ENCODE results near the gene ROPN1B. TPM values are rescaled to one million over a fixed set of nuclear protein-coding genes. Genes with fewer than 3 reads are reported as not detected.
"Not testable (repeated sequence)": the region's sequence is repeated elsewhere in the genome, so short reads cannot be mapped to it uniquely, and the experiment has no call there.

Gene ROPN1B
- total RNA-seq: 4.6 TPM
- long read RNA-seq, partial matches to known transcripts: 1 of 4 reads
- long read RNA-seq, other reads (novel, unspliced or antisense): 0 of 4 reads

DNA sequence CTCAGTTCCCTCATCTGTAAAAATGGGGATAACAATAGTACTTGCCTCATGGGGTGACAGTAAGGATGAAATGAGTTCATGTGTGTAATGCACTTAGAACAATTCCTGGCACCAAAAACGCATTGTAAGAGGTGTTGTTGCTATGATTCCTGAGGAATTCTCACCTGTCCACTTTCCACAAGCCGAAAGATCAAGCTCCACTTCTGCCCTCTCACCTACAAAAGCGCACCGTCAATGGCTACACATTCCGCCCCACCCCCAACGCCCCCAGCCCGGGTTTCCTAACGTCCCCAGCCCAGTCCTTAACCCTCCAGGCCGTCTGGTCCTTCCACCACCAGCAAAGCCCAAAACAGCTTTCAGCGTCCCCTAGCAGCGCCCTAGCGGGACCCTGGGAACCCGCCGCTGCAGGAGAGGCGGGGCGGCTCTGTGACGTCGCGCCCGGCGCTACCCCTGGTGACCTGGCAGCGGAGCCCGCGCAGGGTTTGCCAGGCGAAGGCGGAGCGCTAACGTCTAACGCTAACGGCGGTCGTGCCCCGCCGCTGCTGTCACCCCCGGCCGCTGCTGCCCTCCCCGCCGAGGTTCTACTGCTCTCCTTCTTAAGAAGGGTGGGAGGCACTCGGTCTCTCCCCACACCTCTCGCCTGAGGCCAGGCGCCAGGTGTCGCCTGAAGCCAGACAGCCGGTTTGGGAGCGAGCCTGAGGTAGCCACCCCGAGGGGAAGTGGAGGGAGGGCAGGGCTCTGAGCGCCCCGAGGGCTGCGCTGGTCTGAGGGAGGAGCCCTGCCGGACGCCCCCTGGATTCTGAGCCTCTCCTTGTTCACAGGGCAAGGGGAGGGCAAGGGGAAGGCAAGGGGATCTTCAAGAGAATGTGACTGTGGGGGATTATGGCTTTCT lies at the start of gene ROPN1B:
TSS of gene ROPN1B (plus strand) at position 478 of the 892 bp plus-strand sequence. CDS start 2,877 bp downstream, outside the sequence.
- DNase-seq; intact Hi-C loops (cut with DNase I): not testable (repeated sequence)
- peak; percentile 92 for ATAC-seq (ENCODE audit: poor library complexity)

DNA sequence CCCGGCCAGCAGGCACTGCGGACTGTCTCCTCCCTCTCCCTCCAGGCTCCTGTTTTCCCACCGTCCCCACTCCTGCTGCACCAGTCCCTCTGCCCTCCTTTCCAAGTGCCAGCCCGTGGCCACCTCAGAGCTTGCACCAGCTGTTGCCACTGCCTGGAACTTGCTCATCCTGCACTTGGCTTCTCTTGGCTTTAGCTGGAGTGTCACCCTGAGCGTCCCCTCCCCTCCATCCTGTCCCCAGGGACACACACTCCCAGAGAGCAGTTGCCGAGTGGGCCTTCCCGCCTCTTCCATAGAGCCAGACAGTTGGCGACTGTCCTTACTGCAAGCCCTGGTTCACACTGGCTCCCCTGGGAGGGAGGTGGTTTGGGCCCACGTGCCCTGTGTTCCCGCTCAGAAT lies 48.8 kb upstream of the ROPN1B start:
- DNase-seq; ATAC-seq (ENCODE audit: poor library complexity); intact Hi-C loops (cut with DNase I): not testable (repeated sequence)

DNA sequence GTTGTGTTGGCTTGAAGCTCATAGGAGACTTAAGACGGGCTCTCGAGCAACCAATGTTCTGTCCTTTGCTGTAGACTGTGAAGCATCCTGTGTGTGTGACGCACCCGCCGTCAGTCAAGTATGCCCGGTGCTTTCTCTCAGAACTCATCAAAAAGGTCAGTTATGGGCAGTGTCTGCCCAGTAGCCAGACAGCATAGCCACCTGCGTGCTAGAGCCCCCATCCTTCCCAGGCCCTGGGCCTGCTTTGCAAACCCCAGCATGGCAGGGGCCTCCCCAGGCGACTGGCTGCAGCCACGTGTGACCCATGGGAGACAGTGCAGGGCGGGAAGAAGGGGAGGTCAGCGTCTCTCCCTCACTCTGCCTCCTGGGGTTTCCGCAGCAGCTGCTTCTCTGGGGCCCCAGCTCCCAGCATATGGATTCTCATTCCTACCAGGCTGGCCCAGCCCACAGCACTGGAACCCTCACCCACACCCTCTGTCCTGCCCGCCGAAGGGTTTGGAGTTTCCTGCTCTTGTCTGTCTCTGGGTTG lies 48.2 kb upstream of the ROPN1B start:
- DNase-seq; ATAC-seq (ENCODE audit: poor library complexity); intact Hi-C loops (cut with DNase I): not testable (repeated sequence)

DNA sequence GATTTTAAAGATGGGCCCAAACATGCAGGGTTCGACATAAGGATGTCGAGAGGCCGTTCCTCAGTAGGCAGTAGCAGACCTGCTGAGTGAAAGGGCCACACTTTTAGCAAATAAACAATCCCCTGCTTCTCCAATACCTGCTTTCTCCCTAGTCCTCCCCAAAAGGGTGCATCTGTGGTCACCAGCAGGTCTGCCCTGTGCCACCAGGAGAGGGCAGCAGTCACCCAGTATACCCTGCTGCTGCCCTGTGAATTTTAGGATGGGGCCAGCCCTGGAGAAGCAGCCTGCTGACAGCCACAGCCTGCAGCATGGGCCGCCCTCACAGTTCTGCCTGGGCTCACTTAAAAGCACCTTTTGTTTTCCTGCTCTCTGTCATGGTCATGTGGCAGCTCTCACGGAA lies 47.3 kb upstream of the ROPN1B start:
- intact Hi-C loops (cut with DNase I); ATAC-seq (ENCODE audit: poor library complexity): not testable (repeated sequence)
- peak; percentile 61 for DNase-seq

DNA sequence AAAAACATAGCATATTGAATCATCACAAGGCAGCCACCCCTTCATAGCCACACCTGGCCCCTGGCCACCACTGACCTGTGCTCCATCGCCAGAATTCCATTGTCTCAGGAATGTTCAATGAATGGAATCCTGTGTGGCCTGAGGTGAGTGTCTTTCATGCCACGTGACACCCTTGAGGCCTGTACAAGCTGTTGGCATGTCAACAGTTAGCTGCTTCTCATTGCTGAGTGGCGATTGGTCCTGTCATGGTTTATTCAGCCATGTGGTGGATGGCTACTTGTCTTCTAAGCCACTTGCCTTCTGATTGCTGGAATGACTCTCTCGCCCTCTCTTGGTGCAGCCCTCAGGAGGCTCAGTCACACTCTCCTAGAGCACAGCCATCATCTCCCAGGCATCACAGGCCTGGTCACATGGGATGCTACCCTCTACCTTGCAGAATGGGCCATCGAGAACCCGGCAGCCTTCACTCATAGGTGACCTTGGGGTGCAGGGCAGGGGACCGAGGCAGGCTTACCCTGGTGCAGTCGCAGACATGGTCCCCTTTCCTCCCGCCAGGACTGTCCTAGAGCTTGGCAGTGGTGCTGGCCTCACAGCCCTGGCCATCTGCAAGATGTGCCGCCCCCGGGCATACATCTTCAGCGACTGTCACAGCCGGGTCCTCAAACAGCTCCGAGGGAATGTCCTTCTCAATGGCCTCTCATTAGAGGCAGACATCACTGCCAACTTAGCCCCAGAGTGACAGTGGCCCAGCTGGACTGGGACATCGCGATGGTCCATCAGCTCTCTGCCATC lies 45.5 kb upstream of the ROPN1B start:
- ATAC-seq (ENCODE audit: poor library complexity); intact Hi-C loops (cut with DNase I); DNase-seq: not testable (repeated sequence)

- intact Hi-C loops (cut with DNase I); ATAC-seq (ENCODE audit: poor library complexity); DNase-seq: not testable (repeated sequence)
Measured at GRCh38 chr3:125924276-125924675, 44.7 kb upstream of the ROPN1B start.

DNA sequence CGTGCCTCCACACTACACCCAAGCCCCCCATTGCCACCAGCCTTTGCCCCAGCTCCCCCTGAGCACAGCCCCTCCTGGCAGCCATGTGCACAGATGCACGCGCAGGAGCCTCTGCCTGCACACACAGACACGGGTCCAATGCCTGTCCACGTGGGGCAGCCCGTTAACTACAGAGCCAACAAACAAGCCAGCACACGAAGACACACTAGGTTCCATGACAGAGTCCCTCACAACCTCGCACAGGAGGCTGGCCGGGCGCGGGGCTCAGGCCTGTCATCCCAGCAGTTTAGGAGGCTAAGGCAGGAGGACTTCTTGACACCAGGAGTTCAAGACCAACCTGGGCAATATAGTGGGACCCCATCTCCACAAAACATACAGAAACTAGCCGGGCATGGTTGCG lies 43.3 kb upstream of the ROPN1B start:
- DNase-seq; ATAC-seq (ENCODE audit: poor library complexity); intact Hi-C loops (cut with DNase I): not testable (repeated sequence)

GRCh38 chr3:125928771-125929545 lies 40.0 kb upstream of the ROPN1B start:
- ATAC-seq (ENCODE audit: poor library complexity); intact Hi-C loops (cut with DNase I): not testable (repeated sequence)
- DNase-seq: peak; percentile 74

DNA sequence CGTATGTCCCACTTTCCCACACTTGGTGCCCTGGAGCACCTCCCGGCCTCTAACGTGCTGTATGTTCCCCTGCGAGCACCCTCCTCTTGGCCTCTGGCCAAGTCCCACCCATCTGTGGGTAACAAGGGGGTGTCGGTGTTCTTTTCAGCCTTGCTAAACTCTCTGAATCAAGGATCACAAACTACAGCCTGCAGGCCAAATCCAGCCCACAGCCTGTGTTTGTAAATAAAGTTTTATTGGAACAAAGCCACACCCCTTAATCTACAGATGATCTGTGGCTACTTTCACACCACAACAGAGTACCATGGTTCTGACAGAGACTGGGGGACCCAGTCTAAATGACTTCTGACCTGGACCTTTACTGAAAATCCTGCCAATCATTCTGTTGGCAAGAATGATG lies 39.2 kb upstream of the ROPN1B start:
- intact Hi-C loops (cut with DNase I); ATAC-seq (ENCODE audit: poor library complexity); DNase-seq: not testable (repeated sequence)

DNA sequence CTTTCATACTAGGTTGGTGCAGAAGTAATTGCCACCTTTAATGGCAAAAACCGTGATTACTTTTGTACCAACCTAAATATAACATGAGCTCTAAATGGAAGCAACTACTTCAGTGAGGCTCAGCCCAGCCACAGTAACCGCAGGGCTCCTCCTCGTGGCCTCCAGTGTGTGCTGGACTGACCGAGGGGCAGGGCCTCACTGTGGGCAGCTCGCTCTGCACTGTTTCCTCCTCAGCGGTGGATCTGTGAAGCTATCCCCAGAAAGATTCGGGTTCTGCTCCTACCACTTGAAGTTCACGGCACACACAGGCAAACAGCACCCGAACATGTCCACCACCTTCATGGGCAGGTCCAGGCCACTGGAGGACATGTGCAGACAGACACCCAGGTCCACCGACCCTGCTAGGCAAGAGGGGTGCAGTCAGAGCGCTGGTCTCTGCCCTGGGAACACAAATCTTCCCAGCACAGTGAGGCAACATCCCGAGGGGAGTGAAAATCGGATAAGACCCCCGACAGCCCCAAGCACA lies 37.6 kb upstream of the ROPN1B start:
- DNase-seq; intact Hi-C loops (cut with DNase I); ATAC-seq (ENCODE audit: poor library complexity): not testable (repeated sequence)

DNA sequence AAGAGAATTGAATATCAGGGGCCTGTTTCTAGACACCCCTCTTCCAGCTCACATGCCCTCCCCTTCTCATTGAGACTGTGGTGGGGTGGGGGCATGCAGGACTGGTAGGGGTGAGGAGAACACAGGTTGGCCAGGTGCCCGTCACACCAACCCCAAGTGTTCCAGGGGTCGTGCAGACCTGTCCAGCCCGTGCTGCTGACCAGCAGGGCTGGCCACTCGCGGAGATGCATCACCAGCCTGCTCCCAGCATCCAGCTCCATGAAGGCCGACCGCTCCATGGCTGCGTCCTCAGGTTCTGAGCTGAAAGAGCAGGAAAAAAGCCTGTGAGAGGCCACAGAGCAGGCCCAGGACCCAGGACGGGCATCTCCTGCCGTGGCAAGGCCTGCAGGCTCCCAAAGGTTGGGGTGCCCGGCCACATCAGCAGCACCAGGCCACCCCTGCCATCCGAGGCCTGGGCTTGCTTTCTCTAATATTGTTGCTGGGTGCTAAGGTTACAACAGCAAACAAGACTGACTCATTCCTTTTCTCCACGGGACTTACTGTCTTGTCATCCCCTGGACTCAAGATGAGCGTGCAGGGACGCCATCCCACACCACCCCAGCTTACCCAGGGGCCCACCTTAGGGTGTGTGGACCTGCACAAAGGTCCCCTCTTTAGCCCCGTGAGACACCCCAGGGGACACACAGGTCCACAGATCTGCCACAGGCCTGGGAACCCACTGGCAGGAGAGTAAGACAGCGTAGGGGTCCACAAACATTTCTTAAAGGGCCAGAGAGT lies 35.4 kb upstream of the ROPN1B start:
- ATAC-seq (ENCODE audit: poor library complexity); intact Hi-C loops (cut with DNase I): not testable (repeated sequence)

DNA sequence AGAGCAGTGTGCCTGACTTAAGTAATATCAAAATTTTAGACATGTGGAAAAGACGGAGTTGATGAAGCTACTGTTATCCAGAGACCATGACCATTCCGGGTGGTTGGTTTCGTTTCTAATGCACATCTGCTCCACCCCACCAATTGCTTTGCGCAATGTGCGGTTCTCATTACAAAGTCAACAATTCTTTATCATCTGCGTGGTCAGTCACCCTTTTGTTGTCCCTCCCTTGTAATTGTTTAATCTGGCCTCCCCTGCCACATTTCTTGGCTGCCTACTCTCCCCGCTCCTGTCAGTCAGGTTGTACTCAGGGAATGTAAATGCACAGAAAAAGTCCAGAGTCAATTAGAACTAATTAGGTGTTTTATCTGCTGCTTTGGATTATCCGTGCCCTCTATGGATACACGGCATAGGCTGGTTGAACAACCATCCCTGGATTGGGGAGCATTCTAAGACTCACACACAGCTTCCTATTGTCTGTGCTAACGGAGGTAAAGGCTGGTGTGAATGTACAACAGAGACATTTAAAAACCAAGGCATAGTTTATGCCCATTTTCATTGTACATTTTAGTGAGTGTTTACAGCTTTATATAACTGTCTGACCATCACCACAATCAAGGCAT lies 33.6 kb upstream of the ROPN1B start:
- peak; percentile 63 for ATAC-seq (ENCODE audit: poor library complexity)
- DNase-seq; intact Hi-C loops (cut with DNase I): not testable (repeated sequence)

More for the DNA sequence above, 35.4 kb upstream of the ROPN1B start:
- DNase-seq: not testable (repeated sequence)

GRCh38 chr3:125936210-125936815 lies 32.7 kb upstream of the ROPN1B start:
- intact Hi-C loops (cut with DNase I); DNase-seq: not testable (repeated sequence)
- ATAC-seq (ENCODE audit: poor library complexity): peak; percentile 92

DNA sequence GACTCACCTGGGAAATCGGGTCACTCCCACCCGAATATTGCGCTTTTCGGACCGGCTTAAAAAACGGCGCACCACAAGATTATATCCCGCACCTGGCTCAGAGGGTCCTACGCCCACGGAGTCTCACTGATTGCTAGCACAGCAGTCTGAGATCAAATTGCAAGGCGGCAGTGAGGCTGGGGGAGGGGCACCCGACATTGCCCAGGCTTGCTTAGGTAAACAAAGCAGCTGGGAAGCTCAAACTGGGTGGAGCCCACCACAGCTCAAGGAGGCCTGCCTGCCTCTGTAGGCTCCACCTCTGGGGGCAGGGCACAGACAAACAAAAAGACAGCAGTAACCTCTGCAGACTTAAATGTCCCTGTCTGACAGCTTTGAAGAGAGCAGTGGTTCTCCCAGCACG lies 32.1 kb upstream of the ROPN1B start:
- DNase-seq; intact Hi-C loops (cut with DNase I); ATAC-seq (ENCODE audit: poor library complexity): not testable (repeated sequence)

- intact Hi-C loops (cut with DNase I); ATAC-seq (ENCODE audit: poor library complexity): not testable (repeated sequence)
Measured at GRCh38 chr3:125947806-125948205, 21.2 kb upstream of the ROPN1B start.

DNA sequence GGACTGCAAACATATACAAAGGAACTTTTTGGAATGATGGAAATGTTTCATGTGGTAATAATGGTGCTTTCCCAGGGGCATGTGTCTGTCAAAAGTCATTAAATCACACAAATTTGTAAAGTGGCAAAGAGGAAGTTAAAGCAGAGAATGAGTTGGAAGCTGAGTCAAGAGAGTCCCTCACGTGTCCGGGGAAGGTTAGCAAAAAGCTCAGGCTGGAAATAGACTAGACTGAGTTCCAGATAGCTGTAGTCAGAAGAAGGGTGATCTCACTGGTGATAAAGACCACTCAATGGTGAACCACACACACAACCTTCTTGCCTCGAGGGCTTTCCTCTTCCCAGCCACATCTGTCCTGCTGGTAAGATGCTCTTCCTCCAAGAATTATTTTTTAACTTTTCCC lies 20.1 kb upstream of the ROPN1B start:
- ATAC-seq (ENCODE audit: poor library complexity); DNase-seq; intact Hi-C loops (cut with DNase I): not testable (repeated sequence)

More at GRCh38 chr3:125947806-125948205, 21.2 kb upstream of the ROPN1B start:
- not testable (repeated sequence) for DNase-seq
